Measurements from ENCODE around the gene CCDC134. TPM values are rescaled to one million over a fixed set of nuclear protein-coding genes. Genes with fewer than 3 reads are reported as not detected.

Gene CCDC134
- total and polyA plus RNA-seq, 2 of the 13 experiments (the other 11 are each of a cell fraction or from before 2014, with no cell fraction given), result 4.8 to 17.4 TPM

DNA sequence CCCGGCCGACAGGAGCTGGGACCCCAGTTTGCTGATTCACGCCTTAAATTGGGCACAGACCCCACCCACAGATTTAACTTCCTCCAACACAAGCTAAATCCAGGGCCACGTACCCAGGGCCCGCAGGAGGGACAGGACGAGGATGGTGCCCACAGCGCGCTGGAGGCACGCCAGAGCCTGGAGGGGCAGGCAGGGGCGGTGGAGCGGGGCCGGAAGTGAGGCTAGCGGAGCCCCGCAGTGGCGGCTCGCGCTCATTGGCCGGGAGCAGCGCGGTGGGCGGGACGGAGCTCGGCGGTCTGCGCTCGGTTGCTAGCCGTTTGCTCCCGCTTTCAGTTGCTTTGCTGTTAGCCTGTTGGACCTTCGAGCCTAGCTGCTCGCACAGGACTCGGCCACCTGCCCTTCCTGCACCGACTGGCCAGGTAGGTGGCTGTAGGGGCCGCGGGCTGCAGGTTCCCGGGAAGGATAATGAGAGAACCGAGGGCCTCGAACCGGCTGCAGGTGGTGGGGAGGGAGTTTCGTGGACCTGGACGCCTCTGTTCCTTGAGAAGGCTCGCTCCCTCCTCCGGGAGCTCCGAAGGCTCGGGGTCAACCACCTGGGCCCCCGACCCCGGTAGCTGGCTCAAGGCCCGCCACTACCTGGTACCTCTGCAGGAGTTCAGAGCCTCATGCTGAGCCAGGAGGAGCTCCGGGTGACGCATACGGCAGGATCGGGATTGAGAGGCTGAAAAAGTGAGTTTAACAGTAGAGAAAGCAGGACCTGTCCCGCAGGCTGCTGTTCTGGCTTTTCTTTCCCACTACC is at the start of gene CCDC134 (continued):
- TF ChIP-seq, protein P1, sequence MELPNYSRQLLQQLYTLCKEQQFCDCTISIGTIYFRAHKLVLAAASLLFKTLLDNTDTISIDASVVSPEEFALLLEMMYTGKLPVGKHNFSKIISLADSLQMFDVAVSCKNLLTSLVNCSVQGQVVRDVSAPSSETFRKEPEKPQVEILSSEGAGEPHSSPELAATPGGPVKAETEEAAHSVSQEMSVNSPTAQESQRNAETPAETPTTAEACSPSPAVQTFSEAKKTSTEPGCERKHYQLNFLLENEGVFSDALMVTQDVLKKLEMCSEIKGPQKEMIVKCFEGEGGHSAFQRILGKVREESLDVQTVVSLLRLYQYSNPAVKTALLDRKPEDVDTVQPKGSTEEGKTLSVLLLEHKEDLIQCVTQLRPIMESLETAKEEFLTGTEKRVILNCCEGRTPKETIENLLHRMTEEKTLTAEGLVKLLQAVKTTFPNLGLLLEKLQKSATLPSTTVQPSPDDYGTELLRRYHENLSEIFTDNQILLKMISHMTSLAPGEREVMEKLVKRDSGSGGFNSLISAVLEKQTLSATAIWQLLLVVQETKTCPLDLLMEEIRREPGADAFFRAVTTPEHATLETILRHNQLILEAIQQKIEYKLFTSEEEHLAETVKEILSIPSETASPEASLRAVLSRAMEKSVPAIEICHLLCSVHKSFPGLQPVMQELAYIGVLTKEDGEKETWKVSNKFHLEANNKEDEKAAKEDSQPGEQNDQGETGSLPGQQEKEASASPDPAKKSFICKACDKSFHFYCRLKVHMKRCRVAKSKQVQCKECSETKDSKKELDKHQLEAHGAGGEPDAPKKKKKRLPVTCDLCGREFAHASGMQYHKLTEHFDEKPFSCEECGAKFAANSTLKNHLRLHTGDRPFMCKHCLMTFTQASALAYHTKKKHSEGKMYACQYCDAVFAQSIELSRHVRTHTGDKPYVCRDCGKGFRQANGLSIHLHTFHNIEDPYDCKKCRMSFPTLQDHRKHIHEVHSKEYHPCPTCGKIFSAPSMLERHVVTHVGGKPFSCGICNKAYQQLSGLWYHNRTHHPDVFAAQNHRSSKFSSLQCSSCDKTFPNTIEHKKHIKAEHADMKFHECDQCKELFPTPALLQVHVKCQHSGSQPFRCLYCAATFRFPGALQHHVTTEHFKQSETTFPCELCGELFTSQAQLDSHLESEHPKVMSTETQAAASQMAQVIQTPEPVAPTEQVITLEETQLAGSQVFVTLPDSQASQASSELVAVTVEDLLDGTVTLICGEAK (IDR thresholded peaks at IDR 0.05), result no peak
- TF ChIP-seq, protein P1 (CRISPR knock-in tag; IDR thresholded peaks at IDR 0.05), result peak; percentile 70; the same call in 1 of the 2 replicates
- TF ChIP-seq, protein P2, sequence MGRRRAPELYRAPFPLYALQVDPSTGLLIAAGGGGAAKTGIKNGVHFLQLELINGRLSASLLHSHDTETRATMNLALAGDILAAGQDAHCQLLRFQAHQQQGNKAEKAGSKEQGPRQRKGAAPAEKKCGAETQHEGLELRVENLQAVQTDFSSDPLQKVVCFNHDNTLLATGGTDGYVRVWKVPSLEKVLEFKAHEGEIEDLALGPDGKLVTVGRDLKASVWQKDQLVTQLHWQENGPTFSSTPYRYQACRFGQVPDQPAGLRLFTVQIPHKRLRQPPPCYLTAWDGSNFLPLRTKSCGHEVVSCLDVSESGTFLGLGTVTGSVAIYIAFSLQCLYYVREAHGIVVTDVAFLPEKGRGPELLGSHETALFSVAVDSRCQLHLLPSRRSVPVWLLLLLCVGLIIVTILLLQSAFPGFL (CRISPR knock-in tag; IDR thresholded peaks at IDR 0.05), result no peak; the same call in 1 of the 2 replicates
- peak; percentile 63; the same call in 1 of the 2 replicates for TF ChIP-seq DNMT1 (CRISPR knock-in tag; IDR thresholded peaks at IDR 0.05)
- no peak for TF ChIP-seq SATB2 (CRISPR knock-in tag; IDR thresholded peaks at IDR 0.05)
- peak; percentile 83; the same call in 1 of the 2 replicates for TF ChIP-seq ZFP90 (CRISPR knock-in tag; IDR thresholded peaks at IDR 0.05; ENCODE audit: borderline replicate concordance)
- 0 out of 2 replicates have a peak, but pooled peaks have one; percentile 73 for TF ChIP-seq ZNF773 (CRISPR knock-in tag; IDR thresholded peaks at IDR 0.05; ENCODE audit: borderline replicate concordance)
- TF ChIP-seq, protein P3, sequence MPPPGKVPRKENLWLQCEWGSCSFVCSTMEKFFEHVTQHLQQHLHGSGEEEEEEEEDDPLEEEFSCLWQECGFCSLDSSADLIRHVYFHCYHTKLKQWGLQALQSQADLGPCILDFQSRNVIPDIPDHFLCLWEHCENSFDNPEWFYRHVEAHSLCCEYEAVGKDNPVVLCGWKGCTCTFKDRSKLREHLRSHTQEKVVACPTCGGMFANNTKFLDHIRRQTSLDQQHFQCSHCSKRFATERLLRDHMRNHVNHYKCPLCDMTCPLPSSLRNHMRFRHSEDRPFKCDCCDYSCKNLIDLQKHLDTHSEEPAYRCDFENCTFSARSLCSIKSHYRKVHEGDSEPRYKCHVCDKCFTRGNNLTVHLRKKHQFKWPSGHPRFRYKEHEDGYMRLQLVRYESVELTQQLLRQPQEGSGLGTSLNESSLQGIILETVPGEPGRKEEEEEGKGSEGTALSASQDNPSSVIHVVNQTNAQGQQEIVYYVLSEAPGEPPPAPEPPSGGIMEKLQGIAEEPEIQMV (CRISPR knock-in tag; IDR thresholded peaks at IDR 0.05; ENCODE audit: low read depth), result peak; percentile 52; the same call in 1 of the 2 replicates
- TF ChIP-seq NRL (CRISPR knock-in tag; IDR thresholded peaks at IDR 0.05; ENCODE audit: borderline replicate concordance), result peak; percentile 87
- TF ChIP-seq, protein P4, sequence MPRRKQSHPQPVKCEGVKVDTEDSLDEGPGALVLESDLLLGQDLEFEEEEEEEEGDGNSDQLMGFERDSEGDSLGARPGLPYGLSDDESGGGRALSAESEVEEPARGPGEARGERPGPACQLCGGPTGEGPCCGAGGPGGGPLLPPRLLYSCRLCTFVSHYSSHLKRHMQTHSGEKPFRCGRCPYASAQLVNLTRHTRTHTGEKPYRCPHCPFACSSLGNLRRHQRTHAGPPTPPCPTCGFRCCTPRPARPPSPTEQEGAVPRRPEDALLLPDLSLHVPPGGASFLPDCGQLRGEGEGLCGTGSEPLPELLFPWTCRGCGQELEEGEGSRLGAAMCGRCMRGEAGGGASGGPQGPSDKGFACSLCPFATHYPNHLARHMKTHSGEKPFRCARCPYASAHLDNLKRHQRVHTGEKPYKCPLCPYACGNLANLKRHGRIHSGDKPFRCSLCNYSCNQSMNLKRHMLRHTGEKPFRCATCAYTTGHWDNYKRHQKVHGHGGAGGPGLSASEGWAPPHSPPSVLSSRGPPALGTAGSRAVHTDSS (CRISPR knock-in tag; conservative IDR thresholded peaks at IDR 0.05), result 0 out of 2 replicates have a peak, but pooled peaks have one; percentile 81
- TF ChIP-seq CAMTA2 (CRISPR knock-in tag; IDR thresholded peaks at IDR 0.05; ENCODE audit: borderline replicate concordance), result no peak
- TF ChIP-seq POLR2A (IDR thresholded peaks at IDR 0.05; ENCODE audit: insufficient read depth in 1 of 2, low read depth in 2 of 2, low read length in 2 of 2), result peak; percentile 96
- TF ChIP-seq ZBTB8A (CRISPR knock-in tag; IDR thresholded peaks at IDR 0.05; ENCODE audit: borderline replicate concordance, low read depth), result peak; percentile 86; the same call in 1 of the 2 replicates
- peak; percentile 81 for TF ChIP-seq IRF2 (CRISPR knock-in tag; IDR thresholded peaks at IDR 0.05)
- peak; percentile 78; the same call in 1 of the 2 replicates for TF ChIP-seq YEATS4 (CRISPR knock-in tag; IDR thresholded peaks at IDR 0.05; ENCODE audit: borderline replicate concordance)
